Gastrocnemius medialis (tissue), 4 donors: ENCODE measurements around the gene SLC25A39. TPM values are rescaled to one million over a fixed set of nuclear protein-coding genes. Genes with fewer than 3 reads are reported as not detected.

Experiments
- ATAC-seq, 2 donors: fragments of 150-250 bp; one replicate each; pipeline ENCODE4 v1.9.1; 2016
- DNase-seq, 2 donors: peaks; one replicate each; pipeline ENCODE4 v3.0.0-alpha.2; 2019
- H3K27ac ChIP-seq, 4 donors: fragments of 200-600 bp; sonication (generic); 1 replicate in 1 of 4; 2 replicates in 3 of 4; pipeline ENCODE4 v1.5.1; 2016 to 2018; ENCODE audit warnings: mild to moderate bottlenecking in 2 of 4, moderate library complexity in 1 of 4
- H3K27me3 ChIP-seq, 3 donors: fragments of 200-600 bp; sonication (generic) in 2 of 3; 1 replicate in 1 of 3; 2 replicates in 2 of 3; pipeline versions ENCODE4 v1.5.1 to v1.6.0; 2016 to 2019; ENCODE audit warnings: mild to moderate bottlenecking in 1 of 3, moderate library complexity in 1 of 3
- H3K36me3 ChIP-seq, 2 donors: fragments of 200-600 bp; sonication (generic) in 1 of 2; one replicate each; pipeline ENCODE4 v1.5.1; 2017 to 2018
- H3K4me1 ChIP-seq, 2 donors: fragments of 200-600 bp; sonication (generic) in 1 of 2; one replicate each; pipeline ENCODE4 v1.5.1; 2016 to 2017; ENCODE audit warnings: mild to moderate bottlenecking in 2 of 2
- H3K4me3 ChIP-seq, 4 donors: fragments of 200-600 bp; sonication (generic) in 3 of 4; 1 replicate in 1 of 4; 2 replicates in 3 of 4; pipeline ENCODE4 v1.5.1; 2016 to 2019; ENCODE audit warnings: mild to moderate bottlenecking in 2 of 4
- H3K9me3 ChIP-seq, 3 donors: fragments of 200-600 bp; sonication (generic) in 2 of 3; 1 replicate in 1 of 3; 2 replicates in 2 of 3; pipeline ENCODE4 v1.5.1; 2016 to 2019
- CTCF ChIP-seq, 5 experiments: fragments of 450-650 bp in 3 of 5; fragments of 200-600 bp in 2 of 5; sonication (generic) in 2 of 5; IDR thresholded peaks in 4 of 5; conservative IDR thresholded peaks in 1 of 5; 1 replicate in 4 of 5; 2 replicates in 1 of 5; pipeline ENCODE4 v1.5.1; 2016 to 2019; ENCODE audit warnings: antibody characterized with exemption in 5 of 5, mild to moderate bottlenecking in 3 of 5, moderate library complexity in 3 of 5
- POLR2A ChIP-seq, 2 donors: fragments of 450-650 bp; IDR thresholded peaks; one replicate each; pipeline ENCODE4 v1.6.1; 2017; ENCODE audit warnings: antibody characterized with exemption in 2 of 2, mild to moderate bottlenecking in 2 of 2, moderate library complexity in 2 of 2
- in situ Hi-C, 4 donors: fragments of 200-750 bp; cut with MboI; loops; one replicate each; pipeline versions ENCODE4 v1.15.0 to v1.8.0; 2017; ENCODE audit warnings: low sequenced_read_pairs in 4 of 4
- intact Hi-C: fragments of 100-400 bp; cut with DNase I; formaldehyde crosslinking; loops from one replicate; pipeline ENCODE4 v1.15.1; 2023; ENCODE audit warnings: low total_unique reads
- total RNA-seq, 4 donors: library from RNA; depleted of rRNA; stranded (reverse); fragments of >200 nt; gene quantifications; one replicate each; pipeline versions ENCODE4 v1.1.0 to v1.2.3, GENCODE V29; 2016

Gene SLC25A39
- total RNA-seq, 4 donors from 2014 or later, result 36.7 to 44.2 (median 38.4) TPM

DNA sequence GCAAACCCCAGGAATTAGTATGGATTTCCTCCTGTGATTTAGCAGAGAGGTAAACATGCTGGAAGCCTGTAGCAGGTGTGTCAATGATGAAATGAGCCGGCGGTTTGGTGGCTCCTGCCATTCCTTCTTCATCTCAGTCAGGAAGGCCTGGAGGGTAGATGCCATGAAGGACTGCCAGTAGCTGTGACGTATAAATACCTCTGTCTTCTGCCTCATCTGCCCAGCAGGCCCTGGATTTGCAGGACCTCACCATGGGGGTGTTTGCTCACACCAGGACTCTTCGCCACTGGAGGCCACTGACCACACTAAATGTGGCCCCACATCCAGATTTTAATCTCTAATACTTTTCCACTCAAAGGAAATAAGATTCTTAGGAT, 40.6 kb downstream of the SLC25A39 start:
- no peak for TF ChIP-seq POLR2A (IDR thresholded peaks at IDR 0.05)
- no peak for TF ChIP-seq CTCF (IDR thresholded peaks at IDR 0.05 in 4 of 5, conservative IDR thresholded peaks at IDR 0.05 in 1 of 5)
- no peak overlapping the region for H3K27ac ChIP-seq
- peaks cover 4 to 9% of the 10 kb centered on the region in 2 donors for H3K4me1 ChIP-seq
- no peaks in the 10 kb centered on the region for H3K27me3 ChIP-seq
- in situ Hi-C loops (no loop called here), intact Hi-C loops (no loop called here)
- ATAC-seq (no peak), DNase-seq (no peak)
- H3K36me3 ChIP-seq, result no peaks in the 10 kb centered on the region
- no peaks in the 10 kb centered on the region for H3K9me3 ChIP-seq
- no peak overlapping the region for H3K4me3 ChIP-seq

GRCh38 chr17:44283344-44284023, 41.1 kb downstream of the SLC25A39 start:
- Histone ChIP-seq H3K4me3 (no peak overlapping the region), H3K4me1 (peaks cover 4 to 9% of the 10 kb centered on the region in 2 donors), H3K9me3 (no peaks in the 10 kb centered on the region), H3K27me3 (no peaks in the 10 kb centered on the region), H3K27ac (no peak overlapping the region), H3K36me3 (no peaks in the 10 kb centered on the region)
- intact Hi-C loops, result no loop called here
- DNase-seq (no peak), ATAC-seq (no peak)
- TF ChIP-seq POLR2A (IDR thresholded peaks at IDR 0.05) (no peak), CTCF (IDR thresholded peaks at IDR 0.05 in 4 of 5, conservative IDR thresholded peaks at IDR 0.05 in 1 of 5) (no peak)
- in situ Hi-C loops, result no loop called here

DNA sequence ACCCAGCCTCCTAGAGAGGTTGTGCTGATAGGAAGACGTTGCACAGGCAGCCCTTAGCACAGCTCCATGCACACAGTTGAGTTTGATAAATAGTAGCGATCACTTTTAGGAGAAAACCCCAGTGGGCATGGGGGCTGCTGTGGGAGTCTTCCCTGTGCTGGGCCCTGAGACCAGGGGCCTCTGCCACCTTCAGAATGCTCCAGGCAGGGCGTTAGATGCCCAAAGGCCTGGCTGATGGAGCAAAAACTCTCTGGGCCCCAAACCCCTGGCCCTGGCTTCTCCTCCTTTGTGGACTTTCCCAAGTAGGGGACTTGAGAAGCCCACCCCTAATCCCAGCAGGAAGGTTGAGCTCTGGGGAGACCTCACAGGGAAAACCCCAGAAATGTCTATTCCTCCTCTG, 42.4 kb downstream of the SLC25A39 start:
- H3K27me3 ChIP-seq, result no peaks in the 10 kb centered on the region
- H3K36me3 ChIP-seq, result no peaks in the 10 kb centered on the region
- H3K4me3 ChIP-seq, result no peak overlapping the region
- no peaks in the 10 kb centered on the region for H3K9me3 ChIP-seq
- ATAC-seq, result no peak
- no peak overlapping the region for H3K27ac ChIP-seq
- no peak for TF ChIP-seq CTCF (IDR thresholded peaks at IDR 0.05 in 4 of 5, conservative IDR thresholded peaks at IDR 0.05 in 1 of 5)
- TF ChIP-seq POLR2A (IDR thresholded peaks at IDR 0.05), result no peak
- H3K4me1 ChIP-seq, result peaks cover 4 to 9% of the 10 kb centered on the region in 2 donors
- intact Hi-C loops (no loop called here), in situ Hi-C loops (no loop called here)
- no peak for DNase-seq

DNA sequence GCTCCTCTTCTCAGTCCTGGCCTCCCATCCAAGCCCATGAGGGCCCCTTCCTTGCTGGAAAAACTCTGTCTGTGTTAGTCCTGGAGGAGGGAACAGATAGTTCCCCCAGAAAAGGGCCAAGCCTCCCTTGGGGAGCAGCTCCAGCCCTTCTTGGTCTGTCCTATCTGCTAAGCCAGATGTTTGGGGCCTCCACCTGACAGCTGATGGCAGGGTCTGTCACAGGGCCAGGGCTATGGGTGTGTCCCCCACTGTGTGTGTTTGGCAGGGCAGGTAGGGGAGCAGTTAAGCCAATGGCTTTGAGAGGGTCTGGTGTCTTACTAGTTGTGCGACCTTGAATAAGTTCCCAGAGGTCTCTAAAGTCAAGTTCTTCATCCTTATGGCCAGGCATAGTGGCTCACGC, 43.1 kb downstream of the SLC25A39 start:
- H3K4me1 ChIP-seq, result peaks cover 4 to 9% of the 10 kb centered on the region in 2 donors
- TF ChIP-seq POLR2A (IDR thresholded peaks at IDR 0.05), result no peak
- TF ChIP-seq CTCF (IDR thresholded peaks at IDR 0.05 in 4 of 5, conservative IDR thresholded peaks at IDR 0.05 in 1 of 5), result no peak
- H3K9me3 ChIP-seq, result no peaks in the 10 kb centered on the region
- H3K4me3 ChIP-seq, result no peak overlapping the region
- no peak overlapping the region for H3K27ac ChIP-seq
- no peaks in the 10 kb centered on the region for H3K27me3 ChIP-seq
- no peak for DNase-seq
- ATAC-seq, result no peak
- no peaks in the 10 kb centered on the region for H3K36me3 ChIP-seq
- in situ Hi-C loops (no loop called here), intact Hi-C loops (no loop called here)
